Common myeloid progenitor, CD34-positive (primary cell): Measurements from ENCODE around the gene HS6ST3.

Experiments
- CTCF ChIA-PET: fragments of 350-600 bp; sonication (Branson Sonifier 250); formaldehyde crosslinking; loops from one replicate; lab custom pipeline; 2021; ENCODE audit warnings: antibody characterized with exemption; lab: Charles Lee
- POLR2A ChIA-PET: fragments of 350-600 bp; sonication (Branson Sonifier 250); formaldehyde crosslinking; loops from one replicate; lab custom pipeline; 2021; ENCODE audit warnings: antibody characterized with exemption; lab: Charles Lee
- DNase-seq, 3 donors: peaks; one replicate each; pipeline versions ENCODE4 v3.0.0 to v3.0.0-alpha.2; 2013
- H3K27ac ChIP-seq, 2 experiments: 1 replicate in 1 of 2; 2 replicates in 1 of 2; pipeline ENCODE4 v1.7.0; 2013; ENCODE audit warnings: inconsistent platforms in 2 of 2, low read length in 2 of 2, mild to moderate bottlenecking in 2 of 2, low read depth in 1 of 2, moderate library complexity in 1 of 2; ENCODE audit not compliant: severe bottlenecking in 2 of 2, insufficient read depth in 1 of 2, poor library complexity in 1 of 2
- H3K27me3 ChIP-seq, 5 experiments: replicated peaks in 2 of 5; 1 replicate in 3 of 5; 2 replicates in 2 of 5; pipeline versions ENCODE4 v1.6.1 to v1.7.0; 2013; ENCODE audit warnings: low read length in 4 of 5, mild to moderate bottlenecking in 2 of 5, moderate library complexity in 2 of 5, inconsistent platforms in 1 of 5; ENCODE audit not compliant: insufficient read depth in 5 of 5, control insufficient read depth in 4 of 5
- H3K36me3 ChIP-seq, 4 experiments: 1 replicate in 2 of 4; 2 replicates in 2 of 4; pipeline versions ENCODE4 v1.6.1 to v1.7.0; 2013; ENCODE audit warnings: low read length in 3 of 4, control low read depth in 1 of 4, mild to moderate bottlenecking in 1 of 4; ENCODE audit not compliant: control insufficient read depth in 4 of 4, insufficient read depth in 4 of 4
- H3K4me1 ChIP-seq, 4 experiments: 1 replicate in 3 of 4; 2 replicates in 1 of 4; pipeline versions ENCODE4 v1.6.1 to v1.7.1; 2013; ENCODE audit warnings: low read length in 3 of 4, mild to moderate bottlenecking in 3 of 4, control low read depth in 1 of 4, inconsistent platforms in 1 of 4, moderate library complexity in 1 of 4; ENCODE audit not compliant: control insufficient read depth in 4 of 4, insufficient read depth in 4 of 4; ENCODE audit errors: control extremely low read depth in 1 of 4
- H3K4me3 ChIP-seq, 7 experiments: 1 replicate in 4 of 7; 2 replicates in 3 of 7; pipeline versions ENCODE4 v1.5.1 to v1.7.0; 2013; ENCODE audit warnings: mild to moderate bottlenecking in 7 of 7, low read length in 6 of 7, moderate library complexity in 6 of 7, inconsistent platforms in 2 of 7, low read depth in 2 of 7, control low read depth in 1 of 7; ENCODE audit not compliant: insufficient read depth in 4 of 7, control insufficient read depth in 1 of 7; ENCODE audit errors: extremely low read depth in 1 of 7
- H3K9me3 ChIP-seq, 5 experiments: 1 replicate in 4 of 5; 2 replicates in 1 of 5; pipeline versions ENCODE4 v1.6.1 to v1.7.1; 2013; ENCODE audit warnings: low read length in 4 of 5, mild to moderate bottlenecking in 2 of 5, inconsistent platforms in 1 of 5, low read depth in 1 of 5, moderate library complexity in 1 of 5; ENCODE audit not compliant: control insufficient read depth in 4 of 5, insufficient read depth in 2 of 5; ENCODE audit errors: control extremely low read depth in 1 of 5
- WGBS: methylation state at CpG from one replicate; pipeline ENCODE4 v1.1.5; 2013; ENCODE audit not compliant: insufficient coverage; 5-methylcytosine and 5-hydroxymethylcytosine counted together

HS6ST3 gene

GRCh38 chr13:96161141-96161540 is 71.2 kb downstream of the HS6ST3 start:
- no peaks in the 10 kb centered on the region for H3K27me3 ChIP-seq
- H3K4me1 ChIP-seq: no peaks in the 10 kb centered on the region
- H3K27ac ChIP-seq: no peak overlapping the region
- H3K9me3 ChIP-seq: no peaks in the 10 kb centered on the region
- POLR2A ChIA-PET: no interaction called here
- H3K4me3 ChIP-seq: no peak overlapping the region
- WGBS: 100% methylated on average over 3 of the region's 3 CpGs
- DNase-seq: no peak
- CTCF ChIA-PET: no interaction called here
- H3K36me3 ChIP-seq: no peaks in the 10 kb centered on the region

DNA sequence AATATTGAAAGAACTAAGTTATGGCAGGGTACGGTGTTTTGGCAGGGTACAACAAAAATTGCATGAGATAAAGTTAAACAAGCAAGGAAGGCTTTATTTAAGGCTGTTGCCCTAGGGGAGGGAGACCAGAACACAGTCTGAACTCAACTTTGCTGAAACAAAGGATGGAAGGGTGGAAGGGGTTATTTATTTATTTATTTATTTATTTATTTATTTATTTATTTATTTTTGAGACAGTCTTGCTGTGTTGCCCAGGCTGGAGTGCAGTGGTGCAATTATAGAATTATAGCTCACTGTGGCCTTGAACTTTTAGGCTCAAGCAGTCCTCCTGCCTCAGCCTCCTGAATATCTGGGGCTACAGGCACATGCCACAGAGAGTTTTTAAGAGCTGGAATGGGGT is 75.9 kb downstream of the HS6ST3 start:
- no peaks in the 10 kb centered on the region for H3K9me3 ChIP-seq
- H3K4me3 ChIP-seq: no peak overlapping the region
- H3K36me3 ChIP-seq: no peaks in the 10 kb centered on the region
- WGBS: 100% methylated on average over 1 of the region's 1 CpG
- no peaks in the 10 kb centered on the region for H3K27me3 ChIP-seq
- CTCF ChIA-PET: no interaction called here
- DNase-seq: no peak
- H3K4me1 ChIP-seq: no peaks in the 10 kb centered on the region
- H3K27ac ChIP-seq: no peak overlapping the region
- POLR2A ChIA-PET: no interaction called here

GRCh38 chr13:96172066-96172465 is 82.2 kb downstream of the HS6ST3 start:
- WGBS: no CpG with 5 or more reads among the region's 1 CpG
- Histone ChIP-seq H3K4me1 (no peaks in the 10 kb centered on the region), H3K27me3 (no peaks in the 10 kb centered on the region), H3K4me3 (no peak overlapping the region), H3K36me3 (no peaks in the 10 kb centered on the region), H3K27ac (no peak overlapping the region), H3K9me3 (no peaks in the 10 kb centered on the region)
- DNase-seq: no peak
- CTCF ChIA-PET: no interaction called here
- POLR2A ChIA-PET: no interaction called here

DNA sequence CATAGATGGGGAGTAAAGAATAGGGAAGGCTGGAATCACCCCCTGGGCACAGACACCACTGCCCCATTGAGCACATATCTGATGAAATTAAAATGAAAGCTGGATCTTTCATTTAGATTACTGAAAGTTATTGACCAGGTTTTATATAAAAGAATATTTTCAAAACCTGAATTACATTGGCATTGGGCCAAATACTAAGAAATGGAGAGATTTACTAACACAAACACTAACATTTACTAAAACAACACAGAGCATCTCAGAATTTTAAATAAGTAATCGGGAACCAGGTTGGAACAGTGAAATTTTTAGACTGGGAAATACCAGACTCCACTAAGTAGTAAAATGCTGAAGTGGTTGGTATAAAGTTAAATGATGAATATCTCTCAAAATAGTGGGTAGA is 88.9 kb downstream of the HS6ST3 start:
- Histone ChIP-seq H3K9me3 (no peaks in the 10 kb centered on the region), H3K27me3 (no peaks in the 10 kb centered on the region), H3K27ac (no peak overlapping the region), H3K4me3 (no peak overlapping the region), H3K4me1 (no peaks in the 10 kb centered on the region), H3K36me3 (no peaks in the 10 kb centered on the region)
- ChIA-PET POLR2A (no interaction called here), CTCF (no interaction called here)
- no peak for DNase-seq
- no CpG with 5 or more reads among the region's 1 CpG for WGBS

- no peak for DNase-seq
- POLR2A ChIA-PET: no interaction called here
- Histone ChIP-seq H3K4me3 (no peak overlapping the region), H3K4me1 (no peaks in the 10 kb centered on the region), H3K27ac (no peak overlapping the region), H3K27me3 (no peaks in the 10 kb centered on the region), H3K36me3 (no peaks in the 10 kb centered on the region), H3K9me3 (no peaks in the 10 kb centered on the region)
- CTCF ChIA-PET: no interaction called here
- WGBS: 98% methylated on average over 3 of the region's 5 CpGs
These were observed 89.4 kb downstream of the HS6ST3 start for GRCh38 chr13:96179309-96179708.

DNA sequence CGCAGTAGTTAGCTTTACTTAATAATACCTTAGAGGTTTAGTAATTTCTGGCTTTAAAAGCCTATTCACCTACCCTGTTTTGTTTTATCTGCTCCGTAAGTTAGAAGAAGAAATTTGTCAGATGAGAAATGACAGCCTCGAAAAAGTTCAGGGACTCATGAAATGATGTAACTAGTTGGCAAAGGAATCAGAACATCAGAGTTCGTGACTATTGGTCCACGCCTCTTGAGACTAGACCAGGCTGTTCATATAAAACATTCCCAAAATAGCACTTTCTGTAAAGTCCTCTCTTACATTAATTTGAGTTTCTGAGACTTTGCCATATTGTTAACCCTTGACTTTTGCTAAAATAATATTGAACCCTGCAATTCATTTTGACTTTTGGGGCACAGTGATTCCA is 92.0 kb downstream of the HS6ST3 start:
- no peak overlapping the region for H3K27ac ChIP-seq
- H3K27me3 ChIP-seq: no peaks in the 10 kb centered on the region
- no peaks in the 10 kb centered on the region for H3K9me3 ChIP-seq
- CTCF ChIA-PET: no interaction called here
- no peaks in the 10 kb centered on the region for H3K36me3 ChIP-seq
- 96% methylated on average over 4 of the region's 5 CpGs for WGBS
- POLR2A ChIA-PET: no interaction called here
- no peak for DNase-seq
- no peak overlapping the region for H3K4me3 ChIP-seq
- no peaks in the 10 kb centered on the region for H3K4me1 ChIP-seq

GRCh38 chr13:96185818-96186217 is 95.9 kb downstream of the HS6ST3 start:
- WGBS: 83% methylated on average over 1 of the region's 6 CpGs
- DNase-seq: no peak
- POLR2A ChIA-PET: no interaction called here
- H3K9me3 ChIP-seq: no peaks in the 10 kb centered on the region
- no peaks in the 10 kb centered on the region for H3K36me3 ChIP-seq
- no peak overlapping the region for H3K4me3 ChIP-seq
- H3K27ac ChIP-seq: no peak overlapping the region
- H3K4me1 ChIP-seq: no peaks in the 10 kb centered on the region
- CTCF ChIA-PET: interaction anchor here (0.7 to 0.8 kb wide), 2 partner anchors 29 to 1616 kb away, joined by 3 read pairs; no protein-coding TSS in a partner anchor
- no peaks in the 10 kb centered on the region for H3K27me3 ChIP-seq
